WTC11 (cell line): Measurements from ENCODE around the gene ECSCR. TPM values are rescaled to one million over a fixed set of nuclear protein-coding genes. Genes with fewer than 3 reads are reported as not detected.

ENCODE experiments used
- ATAC-seq: fragments of 200-7000 bp; cut with Tn5 transposase; 2 replicates; pipeline ENCODE4 v1.10.0; 2021; ENCODE audit warnings: mild to moderate bottlenecking, moderate library complexity
- CTCF ChIA-PET: fragments of 300-600 bp; sonication (Branson Sonifier 250); formaldehyde crosslinking; loops from one replicate; lab custom pipeline; 2021; ENCODE audit warnings: antibody characterized with exemption; lab: Charles Lee
- POLR2A ChIA-PET: fragments of 350-600 bp; sonication (Branson Sonifier 250); formaldehyde crosslinking; loops from one replicate; lab custom pipeline; 2021; ENCODE audit warnings: antibody characterized with exemption; lab: Charles Lee
- DNase-seq: peaks from one replicate; pipeline ENCODE4 v3.0.0; 2021; ENCODE audit warnings: low spot score
- H3K27ac Mint-ChIP-seq: 2 replicates; pipeline ENCODE4 v1.8.0; 2021; ENCODE audit warnings: mixed read lengths
- H3K27me3 Mint-ChIP-seq: 2 replicates; pipeline ENCODE4 v1.8.0; 2021; ENCODE audit warnings: low read depth, mild to moderate bottlenecking, moderate library complexity, mixed read lengths
- H3K36me3 Mint-ChIP-seq: 2 replicates; pipeline ENCODE4 v1.8.0; 2021; ENCODE audit warnings: mixed read lengths
- H3K4me1 Mint-ChIP-seq: 2 replicates; pipeline ENCODE4 v1.8.0; 2022; ENCODE audit warnings: mixed read lengths
- H3K4me3 Mint-ChIP-seq: 2 replicates; pipeline ENCODE4 v1.8.0; 2021; ENCODE audit warnings: mild to moderate bottlenecking, moderate library complexity, mixed read lengths
- H3K9me3 Mint-ChIP-seq: 2 replicates; pipeline ENCODE4 v1.8.0; 2021; ENCODE audit warnings: mixed read lengths
- AR ChIP-seq: fragments of 250-450 bp; sonication (Bioruptor Pico); IDR thresholded peaks from 2 replicates; pipeline ENCODE4 v1.9.0; 2021; ENCODE audit warnings: mild to moderate bottlenecking
- CDX4 ChIP-seq: fragments of 250-450 bp; sonication (Bioruptor Pico); IDR thresholded peaks from 2 replicates; pipeline ENCODE4 v1.9.0; 2021; ENCODE audit warnings: moderate library complexity, mild to moderate bottlenecking, inconsistent platforms, borderline replicate concordance
- EMX1 ChIP-seq: fragments of 250-450 bp; sonication (Bioruptor Pico); IDR thresholded peaks from 2 replicates; pipeline ENCODE4 v1.8.0; 2021; ENCODE audit warnings: mild to moderate bottlenecking
- ERG ChIP-seq: fragments of 250-450 bp; sonication (Bioruptor Pico); IDR thresholded peaks from 2 replicates; pipeline ENCODE4 v1.8.0; 2021; ENCODE audit warnings: mild to moderate bottlenecking
- FOXJ3 ChIP-seq: sonication (generic); formaldehyde crosslinking; IDR thresholded peaks from 2 replicates; pipeline ENCODE4 v1.9.0; 2021; ENCODE audit warnings: missing genetic modification reagents, mild to moderate bottlenecking, borderline replicate concordance
- FOXP4 ChIP-seq: sonication (generic); formaldehyde crosslinking; IDR thresholded peaks from 2 replicates; pipeline ENCODE4 v1.8.0; 2022; ENCODE audit warnings: mild to moderate bottlenecking, missing genetic modification reagents
- MAX ChIP-seq: sonication (generic); formaldehyde crosslinking; IDR thresholded peaks from 2 replicates; pipeline ENCODE4 v1.8.0; 2022; ENCODE audit warnings: mild to moderate bottlenecking, missing genetic modification reagents
- MXD4 ChIP-seq: fragments of 250-450 bp; sonication (Bioruptor Pico); IDR thresholded peaks from 2 replicates; pipeline ENCODE4 v1.8.0; 2021; ENCODE audit warnings: mild to moderate bottlenecking, moderate library complexity, borderline replicate concordance
- NFYB ChIP-seq: sonication (generic); formaldehyde crosslinking; conservative IDR thresholded peaks from 2 replicates; pipeline ENCODE4 v1.8.0; 2022; ENCODE audit warnings: low read depth, missing genetic modification reagents
- NR1H2 ChIP-seq: sonication (generic); formaldehyde crosslinking; IDR thresholded peaks from 2 replicates; pipeline ENCODE4 v1.9.0; 2021; ENCODE audit warnings: mild to moderate bottlenecking, moderate library complexity, missing genetic modification reagents
- PREB ChIP-seq: sonication (generic); formaldehyde crosslinking; IDR thresholded peaks from 2 replicates; pipeline ENCODE4 v1.8.1; 2022; ENCODE audit warnings: mild to moderate bottlenecking, missing genetic modification reagents, moderate library complexity, borderline replicate concordance
- RORB ChIP-seq: fragments of 250-450 bp; sonication (Bioruptor Pico); IDR thresholded peaks from 2 replicates; pipeline ENCODE4 v1.9.0; 2021; ENCODE audit warnings: mild to moderate bottlenecking
- STAT6 ChIP-seq: sonication (generic); formaldehyde crosslinking; conservative IDR thresholded peaks from 2 replicates; pipeline ENCODE4 v1.8.1; 2023; ENCODE audit warnings: mild to moderate bottlenecking, low read depth, missing genetic modification reagents, moderate library complexity
- TCF7 ChIP-seq: sonication (generic); formaldehyde crosslinking; IDR thresholded peaks from 2 replicates; pipeline ENCODE4 v1.8.0; 2022; ENCODE audit warnings: mild to moderate bottlenecking, low read depth, missing genetic modification reagents, moderate library complexity
- TP53 ChIP-seq: sonication (generic); formaldehyde crosslinking; IDR thresholded peaks from 2 replicates; pipeline ENCODE4 v1.8.1; 2023; ENCODE audit warnings: mild to moderate bottlenecking, missing genetic modification reagents
- USF1 ChIP-seq: sonication (generic); formaldehyde crosslinking; IDR thresholded peaks from 2 replicates; pipeline ENCODE4 v1.8.0; 2022; ENCODE audit warnings: mild to moderate bottlenecking, missing genetic modification reagents
- ZNF219 ChIP-seq: sonication (generic); formaldehyde crosslinking; IDR thresholded peaks from 2 replicates; pipeline ENCODE4 v1.8.0; 2023; ENCODE audit warnings: missing genetic modification reagents, mild to moderate bottlenecking, borderline replicate concordance
- ZNF423 ChIP-seq: fragments of 250-450 bp; sonication (Bioruptor Pico); IDR thresholded peaks from 2 replicates; pipeline ENCODE4 v2.1.2; 2022; ENCODE audit warnings: mild to moderate bottlenecking, moderate library complexity
- ZNF425 ChIP-seq: fragments of 250-450 bp; sonication (Bioruptor Pico); conservative IDR thresholded peaks from 2 replicates; pipeline ENCODE4 v1.9.0; 2021; ENCODE audit warnings: mild to moderate bottlenecking
- total RNA-seq: library from RNA; stranded (reverse); gene quantifications from 3 replicates; pipeline ENCODE4 v1.2.3, GENCODE V29; 2021

ECSCR gene
- total RNA-seq, 1 experiment from 2014 or later = 2.7 TPM

GRCh38 chr5:139473565-139473964, 11.0 kb upstream of the ECSCR start:
- Mint-ChIP-seq H3K4me3 (no peak overlapping the region), H3K27me3 (peaks cover 4% of the 10 kb centered on the region; the same call in 1 of the 2 replicates), H3K27ac (peak overlapping the region; percentile 60), H3K9me3 (no peaks in the 10 kb centered on the region), H3K36me3 (no peaks in the 10 kb centered on the region), H3K4me1 (peaks cover 30% of the 10 kb centered on the region)
- CTCF ChIA-PET = interaction anchor here (0.8 to 2.0 kb wide), 7 partner anchors 9 to 101 kb away, joined by 3 to 6 read pairs (median 3); partner anchors contain the start of genes DNAJC18, ECSCR and STING1
- POLR2A ChIA-PET = interaction anchor here (1.2 to 1.5 kb wide), 2 partner anchors 8 to 34 kb away, joined by 3 to 7 read pairs; partner anchors contain the start of gene DNAJC18
- DNase-seq (no peak), ATAC-seq (peak; percentile 4; the same call in 1 of the 2 replicates)
- TF ChIP-seq ZNF423 (0 out of 2 replicates have a peak, but pooled peaks have one; percentile 7), NFYB (CRISPR knock-in tag) (no peak)

- DNase-seq (peak; percentile 68), ATAC-seq (peak; percentile 86)
- Mint-ChIP-seq H3K27ac (peak overlapping the region; percentile 60), H3K36me3 (no peaks in the 10 kb centered on the region), H3K4me3 (no peak overlapping the region), H3K9me3 (no peaks in the 10 kb centered on the region), H3K27me3 (peaks cover 4% of the 10 kb centered on the region; the same call in 1 of the 2 replicates), H3K4me1 (peaks cover 33% of the 10 kb centered on the region)
- POLR2A ChIA-PET = interaction anchor here (1.2 to 1.5 kb wide), 2 partner anchors 9 to 34 kb away, joined by 3 to 7 read pairs; partner anchors contain the start of gene DNAJC18
- CTCF ChIA-PET = interaction anchor here (0.6 to 2.0 kb wide), 8 partner anchors 9 to 880 kb away, joined by 3 to 6 read pairs (median 3); partner anchors contain the start of genes DNAJC18, ECSCR and STING1
- TF ChIP-seq TCF7 (CRISPR knock-in tag) = no peak
- no peak for TF ChIP-seq PREB
- no peak for TF ChIP-seq TP53 (CRISPR knock-in tag)
- TF ChIP-seq EMX1 (CRISPR knock-in tag) = no peak
- no peak for TF ChIP-seq CDX4 (CRISPR knock-in tag)
- no peak for TF ChIP-seq ZNF219
- TF ChIP-seq ERG (CRISPR knock-in tag) = no peak
- no peak for TF ChIP-seq FOXJ3 (CRISPR knock-in tag)
- TF ChIP-seq MAX (CRISPR knock-in tag) = no peak
- TF ChIP-seq AR (CRISPR knock-in tag) = no peak
- no peak for TF ChIP-seq ZNF425 (CRISPR knock-in tag)
- TF ChIP-seq NR1H2 (CRISPR knock-in tag) = no peak
- TF ChIP-seq USF1 (CRISPR knock-in tag) = no peak
- no peak; the same call in 1 of the 2 replicates for TF ChIP-seq ZNF423
- TF ChIP-seq STAT6 (CRISPR knock-in tag) = no peak
- TF ChIP-seq MXD4 (CRISPR knock-in tag) = no peak
- no peak for TF ChIP-seq FOXP4
- TF ChIP-seq RORB (CRISPR knock-in tag) = no peak
Measured at GRCh38 chr5:139473105-139473504, 10.6 kb upstream of the ECSCR start.
